OCI-LY1 (cell line): ENCODE measurements around the gene CASQ2.

Experiments
- H2AFZ ChIP-seq: fragments of 200-600 bp; sonication (generic), shearing (Covaris generic); 2 replicates; pipeline ENCODE4 v1.6.0; 2014; ENCODE audit warnings: antibody characterized with exemption, mild to moderate bottlenecking, low read length
- H3F3A ChIP-seq: fragments of 200-600 bp; sonication (generic), shearing (Covaris generic); 2 replicates; pipeline ENCODE4 v1.6.0; 2014; ENCODE audit warnings: mild to moderate bottlenecking, antibody characterized with exemption, low read length, moderate library complexity; ENCODE audit not compliant: insufficient read depth
- H3K27ac ChIP-seq: fragments of 200-600 bp; sonication (generic); 2 replicates; pipeline ENCODE4 v1.5.1; 2014; ENCODE audit warnings: low read length, mixed run types, mild to moderate bottlenecking, low read depth; ENCODE audit not compliant: poor library complexity, severe bottlenecking
- H3K27me3 ChIP-seq: fragments of 200-600 bp; sonication (generic); 2 replicates; pipeline ENCODE4 v1.6.0; 2014; ENCODE audit warnings: antibody characterized with exemption, mild to moderate bottlenecking, low read length, moderate library complexity; ENCODE audit not compliant: insufficient read depth
- H3K36me3 ChIP-seq: fragments of 200-600 bp; sonication (generic); 2 replicates; pipeline ENCODE4 v1.6.1; 2014; ENCODE audit warnings: mild to moderate bottlenecking, antibody characterized with exemption, low read length, moderate library complexity, mixed read lengths; ENCODE audit not compliant: insufficient read depth
- H3K4me1 ChIP-seq: fragments of 200-600 bp; sonication (generic); 2 replicates; pipeline ENCODE4 v1.5.1; 2014; ENCODE audit warnings: mild to moderate bottlenecking, low read length, moderate library complexity; ENCODE audit not compliant: insufficient read depth, severe bottlenecking
- H3K4me2 ChIP-seq: fragments of 200-600 bp; sonication (generic), shearing (Covaris generic); 2 replicates; pipeline ENCODE4 v1.6.1; 2014; ENCODE audit warnings: low read length
- H3K4me3 ChIP-seq: fragments of 200-600 bp; sonication (generic); 2 replicates; pipeline ENCODE4 v1.5.1; 2014; ENCODE audit warnings: low read length, low read depth, mild to moderate bottlenecking, mixed read lengths; ENCODE audit not compliant: poor library complexity, severe bottlenecking
- H3K79me2 ChIP-seq: fragments of 200-600 bp; shearing (Covaris generic); 2 replicates; pipeline ENCODE4 v1.6.1; 2016; ENCODE audit warnings: mixed run types, low read length, mixed read lengths; ENCODE audit not compliant: insufficient read depth
- H3K9ac ChIP-seq: fragments of 200-600 bp; sonication (generic), shearing (Covaris generic); 2 replicates; pipeline ENCODE4 v1.6.1; 2014; ENCODE audit warnings: mild to moderate bottlenecking, low read length, mixed read lengths
- H3K9me2 ChIP-seq: fragments of 200-600 bp; sonication (generic), shearing (Covaris generic); 2 replicates; pipeline ENCODE4 v1.6.1; 2014; ENCODE audit warnings: low read depth, mild to moderate bottlenecking, low read length, mixed read lengths
- H3K9me3 ChIP-seq: fragments of 200-600 bp; shearing (Covaris generic); 2 replicates; pipeline ENCODE4 v1.6.1; 2014; ENCODE audit warnings: low read length, mixed read lengths
- H4K20me1 ChIP-seq: fragments of 200-600 bp; sonication (generic), shearing (Covaris generic); 2 replicates; pipeline ENCODE4 v1.6.0; 2016; ENCODE audit warnings: mild to moderate bottlenecking, low read length; ENCODE audit not compliant: insufficient read depth
- CTCF ChIP-seq: fragments of 200-600 bp; sonication (generic), shearing (Covaris generic); IDR thresholded peaks from 2 replicates; pipeline ENCODE4 v1.5.1; 2017; ENCODE audit warnings: mild to moderate bottlenecking, antibody characterized with exemption, low read length, moderate library complexity, mixed read lengths
- EZH2 ChIP-seq: fragments of 200-600 bp; sonication (generic), shearing (Covaris generic); IDR thresholded peaks from 2 replicates; pipeline ENCODE4 v1.8.0; 2017; ENCODE audit warnings: borderline replicate concordance, mixed run types, mild to moderate bottlenecking, antibody characterized with exemption, low read length, moderate library complexity, mixed read lengths

The CASQ2 gene

GRCh38 chr1:115813727-115814126 lies 45.2 kb upstream of the CASQ2 start:
- no peak overlapping the region for H3K4me2 ChIP-seq
- no peaks in the 10 kb centered on the region for H3K79me2 ChIP-seq
- H3K36me3 ChIP-seq, result no peaks in the 10 kb centered on the region
- no peak overlapping the region for H3K9ac ChIP-seq
- H2AFZ ChIP-seq, result no peak overlapping the region
- no peaks in the 10 kb centered on the region for H3K9me2 ChIP-seq
- H3K27ac ChIP-seq, result no peak overlapping the region
- H3K4me3 ChIP-seq, result no peak overlapping the region
- H3K4me1 ChIP-seq, result no peaks in the 10 kb centered on the region
- no peaks in the 10 kb centered on the region for H3K27me3 ChIP-seq
- no peaks in the 10 kb centered on the region for H3K9me3 ChIP-seq
- TF ChIP-seq CTCF (no peak), EZH2 (no peak)
- no peaks in the 10 kb centered on the region for H4K20me1 ChIP-seq
- H3F3A ChIP-seq, result no peaks in the 10 kb centered on the region

GRCh38 chr1:115811140-115811828 lies 42.8 kb upstream of the CASQ2 start:
- H3K79me2 ChIP-seq, result no peaks in the 10 kb centered on the region
- no peaks in the 10 kb centered on the region for H3K4me1 ChIP-seq
- TF ChIP-seq CTCF (no peak), EZH2 (no peak)
- H3K9me3 ChIP-seq, result no peaks in the 10 kb centered on the region
- no peak overlapping the region for H3K27ac ChIP-seq
- H3K27me3 ChIP-seq, result no peaks in the 10 kb centered on the region
- no peaks in the 10 kb centered on the region for H3K36me3 ChIP-seq
- no peak overlapping the region for H3K4me2 ChIP-seq
- H4K20me1 ChIP-seq, result no peaks in the 10 kb centered on the region
- no peak overlapping the region for H2AFZ ChIP-seq
- no peaks in the 10 kb centered on the region for H3F3A ChIP-seq
- no peak overlapping the region for H3K4me3 ChIP-seq
- H3K9me2 ChIP-seq, result no peaks in the 10 kb centered on the region
- H3K9ac ChIP-seq, result no peak overlapping the region

GRCh38 chr1:115810609-115811008 lies 42.1 kb upstream of the CASQ2 start:
- H3K27me3 ChIP-seq, result no peaks in the 10 kb centered on the region
- no peaks in the 10 kb centered on the region for H3K9me3 ChIP-seq
- no peak overlapping the region for H3K27ac ChIP-seq
- no peaks in the 10 kb centered on the region for H3K36me3 ChIP-seq
- H3K79me2 ChIP-seq, result no peaks in the 10 kb centered on the region
- no peaks in the 10 kb centered on the region for H3K4me1 ChIP-seq
- TF ChIP-seq EZH2, result no peak
- H4K20me1 ChIP-seq, result no peaks in the 10 kb centered on the region
- no peaks in the 10 kb centered on the region for H3F3A ChIP-seq
- H2AFZ ChIP-seq, result no peak overlapping the region
- no peak overlapping the region for H3K9ac ChIP-seq
- no peak overlapping the region for H3K4me3 ChIP-seq
- H3K4me2 ChIP-seq, result no peak overlapping the region
- no peaks in the 10 kb centered on the region for H3K9me2 ChIP-seq

GRCh38 chr1:115809847-115810246 lies 41.3 kb upstream of the CASQ2 start:
- H4K20me1 ChIP-seq, result no peaks in the 10 kb centered on the region

More at GRCh38 chr1:115809847-115810246, 41.3 kb upstream of the CASQ2 start:
- H3K36me3 ChIP-seq, result no peaks in the 10 kb centered on the region
- H3K9ac ChIP-seq, result no peak overlapping the region
- H3K4me1 ChIP-seq, result no peaks in the 10 kb centered on the region
- TF ChIP-seq EZH2 (no peak), CTCF (no peak)
- no peaks in the 10 kb centered on the region for H3K27me3 ChIP-seq
- no peak overlapping the region for H3K4me3 ChIP-seq
- no peaks in the 10 kb centered on the region for H3K9me3 ChIP-seq
- no peaks in the 10 kb centered on the region for H3K79me2 ChIP-seq
- no peaks in the 10 kb centered on the region for H3F3A ChIP-seq
- no peak overlapping the region for H3K27ac ChIP-seq
- H3K9me2 ChIP-seq, result no peaks in the 10 kb centered on the region
- no peak overlapping the region for H3K4me2 ChIP-seq
- no peak overlapping the region for H2AFZ ChIP-seq
